ENCODE data around the gene RAB30.

GRCh38 chr11:83007909-83008580, 63.7 kb downstream of the RAB30 start:
- TF ChIP-seq, protein P1, sequence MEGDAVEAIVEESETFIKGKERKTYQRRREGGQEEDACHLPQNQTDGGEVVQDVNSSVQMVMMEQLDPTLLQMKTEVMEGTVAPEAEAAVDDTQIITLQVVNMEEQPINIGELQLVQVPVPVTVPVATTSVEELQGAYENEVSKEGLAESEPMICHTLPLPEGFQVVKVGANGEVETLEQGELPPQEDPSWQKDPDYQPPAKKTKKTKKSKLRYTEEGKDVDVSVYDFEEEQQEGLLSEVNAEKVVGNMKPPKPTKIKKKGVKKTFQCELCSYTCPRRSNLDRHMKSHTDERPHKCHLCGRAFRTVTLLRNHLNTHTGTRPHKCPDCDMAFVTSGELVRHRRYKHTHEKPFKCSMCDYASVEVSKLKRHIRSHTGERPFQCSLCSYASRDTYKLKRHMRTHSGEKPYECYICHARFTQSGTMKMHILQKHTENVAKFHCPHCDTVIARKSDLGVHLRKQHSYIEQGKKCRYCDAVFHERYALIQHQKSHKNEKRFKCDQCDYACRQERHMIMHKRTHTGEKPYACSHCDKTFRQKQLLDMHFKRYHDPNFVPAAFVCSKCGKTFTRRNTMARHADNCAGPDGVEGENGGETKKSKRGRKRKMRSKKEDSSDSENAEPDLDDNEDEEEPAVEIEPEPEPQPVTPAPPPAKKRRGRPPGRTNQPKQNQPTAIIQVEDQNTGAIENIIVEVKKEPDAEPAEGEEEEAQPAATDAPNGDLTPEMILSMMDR (IDR thresholded peaks at IDR 0.05): no peak
- TF ChIP-seq POLR2AphosphoS5 (IDR thresholded peaks at IDR 0.05) (no peak), POLR2A (IDR thresholded peaks at IDR 0.05) (no peak)
